ENCODE measurements around the gene COL20A1.
"Not testable (repeated sequence)": the region's sequence is repeated elsewhere in the genome, so short reads cannot be mapped to it uniquely, and the experiment has no call there.

Gene COL20A1

DNA sequence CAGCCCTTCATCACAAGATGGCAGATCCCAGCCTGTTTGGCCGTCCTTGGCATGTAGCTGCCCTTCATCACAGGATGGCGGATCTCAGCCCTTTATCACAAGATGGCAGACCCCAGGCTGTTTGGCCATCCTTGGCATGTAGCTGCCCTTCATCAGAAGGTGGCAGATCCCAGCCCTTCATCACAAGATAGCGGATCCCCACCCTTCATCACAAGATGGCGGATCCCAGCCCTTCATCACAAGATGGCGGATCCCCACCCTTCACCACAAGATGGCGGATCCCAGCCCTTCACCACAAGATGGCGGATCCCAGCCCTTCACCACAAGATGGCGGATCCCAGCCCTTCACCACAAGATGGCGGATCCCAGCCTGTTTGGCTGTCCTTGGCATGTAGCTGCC is 42.1 kb downstream of the COL20A1 start:
- DNase-seq (ENCODE audit: low read depth): not testable (repeated sequence)

DNA sequence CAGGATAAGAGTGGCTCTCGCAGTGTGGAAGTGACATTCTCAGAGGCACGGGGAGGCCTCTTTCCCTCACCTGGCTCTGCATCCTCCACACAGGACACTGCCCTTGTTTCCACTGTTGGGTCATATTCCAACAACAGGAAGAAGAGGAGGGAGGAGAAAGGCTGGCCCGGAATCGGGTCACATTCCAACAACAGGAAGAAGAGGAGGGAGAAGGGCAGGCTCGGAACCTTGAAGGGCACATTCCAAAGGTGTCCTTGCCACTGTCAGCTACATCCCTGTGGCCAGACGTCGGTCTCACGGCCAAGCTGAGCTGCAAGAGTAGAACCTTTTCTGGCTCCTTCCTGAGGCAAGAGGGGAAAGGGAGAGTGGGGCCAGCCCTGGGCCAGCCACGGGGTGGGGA is 42.7 kb downstream of the COL20A1 start:
- no peak for DNase-seq (ENCODE audit: low read depth)

- no peak for DNase-seq (ENCODE audit: low read depth)
Measured at GRCh38 chr20:63336232-63336752, 43.3 kb downstream of the COL20A1 start.

- DNase-seq (ENCODE audit: low read depth): no peak
Measured at GRCh38 chr20:63337786-63338420, 44.9 kb downstream of the COL20A1 start.

- not testable (repeated sequence) for DNase-seq (ENCODE audit: low read depth)
Measured at GRCh38 chr20:63339154-63340094, 46.4 kb downstream of the COL20A1 start.

GRCh38 chr20:63340158-63340688 is 47.2 kb downstream of the COL20A1 start:
- DNase-seq (ENCODE audit: low read depth): not testable (repeated sequence)

- DNase-seq (ENCODE audit: low read depth): no peak
Measured at GRCh38 chr20:63342561-63343459, 49.8 kb downstream of the COL20A1 start.

DNA sequence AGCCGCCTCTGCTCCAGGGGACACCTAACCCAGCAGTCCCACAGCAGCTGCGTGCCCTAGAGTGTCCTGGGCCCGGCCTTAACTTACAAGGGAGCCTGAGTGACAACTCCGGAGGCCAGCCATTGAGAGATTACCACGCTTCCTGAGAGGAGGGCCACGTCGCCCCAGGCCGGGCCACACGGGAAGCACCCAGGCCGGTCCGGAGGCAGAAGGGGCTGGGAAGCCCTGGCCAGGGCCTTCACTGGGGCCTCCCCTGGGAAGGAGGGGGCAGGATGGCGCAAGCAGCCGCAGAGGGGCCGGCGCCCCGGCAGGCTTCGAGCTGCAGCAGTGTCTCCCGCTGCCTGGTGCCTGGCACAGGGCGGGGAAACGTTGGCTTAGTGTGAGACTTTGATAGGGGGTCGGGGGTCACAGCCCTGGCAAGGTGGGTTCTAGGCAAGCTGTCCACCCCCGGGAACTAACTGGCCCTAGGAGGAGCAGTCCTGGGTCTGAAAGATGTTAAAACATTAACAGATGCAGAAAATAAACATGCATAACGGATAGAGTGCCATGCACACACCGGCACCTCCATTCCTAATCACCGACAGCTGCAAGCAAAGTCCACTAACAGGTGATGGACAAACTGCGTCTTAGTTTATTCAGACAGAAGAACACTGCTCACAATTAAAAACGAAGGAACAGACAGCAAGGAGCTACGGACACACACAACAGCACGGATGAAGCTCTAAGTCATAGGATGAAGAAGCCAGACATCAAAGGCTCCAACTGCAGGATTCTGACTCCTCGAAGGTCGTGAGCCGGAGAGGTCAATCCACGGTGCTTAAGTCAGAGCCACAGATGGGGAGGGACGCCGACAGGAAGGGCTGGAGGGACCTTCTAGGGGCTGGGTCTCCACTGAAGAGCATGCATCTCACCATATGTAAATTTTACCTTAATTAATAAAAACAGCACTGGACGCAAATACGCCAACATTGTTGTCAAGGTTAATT is 50.8 kb downstream of the COL20A1 start:
- DNase-seq (ENCODE audit: low read depth): no peak

GRCh38 chr20:63344616-63345327 is 51.8 kb downstream of the COL20A1 start:
- DNase-seq (ENCODE audit: low read depth): no peak

DNA sequence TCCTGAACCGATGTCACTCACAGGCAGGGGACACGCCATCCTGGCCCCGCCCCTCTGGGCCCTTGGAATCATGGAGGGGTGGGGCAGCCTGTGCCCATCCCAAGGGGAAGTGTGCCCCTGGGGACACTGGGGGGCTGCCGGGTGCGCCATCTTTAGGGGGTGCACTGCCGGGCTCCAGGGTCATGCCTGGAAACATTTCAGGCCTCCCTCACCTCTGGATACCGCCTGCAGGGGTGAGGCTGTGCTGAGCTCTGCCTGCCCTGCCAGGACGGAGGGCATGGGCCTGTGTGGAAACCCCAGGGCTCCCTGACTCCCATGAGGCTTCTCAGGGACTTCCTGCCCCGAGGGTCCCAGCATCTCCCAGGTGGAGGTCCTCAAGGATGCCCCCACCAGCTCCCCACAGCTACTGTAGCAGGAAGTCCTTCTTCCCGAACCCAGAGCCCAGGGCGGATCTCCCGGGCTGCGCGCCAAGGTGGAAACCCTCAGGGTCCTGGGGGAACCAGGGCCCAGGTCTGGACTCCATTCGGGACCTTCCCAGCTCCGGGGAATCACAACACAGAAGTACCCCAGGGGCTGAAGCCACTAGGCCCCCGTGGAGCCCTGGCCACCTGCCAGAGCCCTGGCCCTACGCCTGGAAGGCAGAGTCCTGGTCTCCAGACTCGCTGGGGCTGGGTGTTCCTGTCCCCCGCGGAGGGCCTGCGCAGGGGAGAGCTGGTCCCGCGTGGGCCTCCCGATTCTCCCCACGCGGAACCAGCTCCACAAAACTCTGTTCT is 52.5 kb downstream of the COL20A1 start:
- no peak for DNase-seq (ENCODE audit: low read depth)

DNA sequence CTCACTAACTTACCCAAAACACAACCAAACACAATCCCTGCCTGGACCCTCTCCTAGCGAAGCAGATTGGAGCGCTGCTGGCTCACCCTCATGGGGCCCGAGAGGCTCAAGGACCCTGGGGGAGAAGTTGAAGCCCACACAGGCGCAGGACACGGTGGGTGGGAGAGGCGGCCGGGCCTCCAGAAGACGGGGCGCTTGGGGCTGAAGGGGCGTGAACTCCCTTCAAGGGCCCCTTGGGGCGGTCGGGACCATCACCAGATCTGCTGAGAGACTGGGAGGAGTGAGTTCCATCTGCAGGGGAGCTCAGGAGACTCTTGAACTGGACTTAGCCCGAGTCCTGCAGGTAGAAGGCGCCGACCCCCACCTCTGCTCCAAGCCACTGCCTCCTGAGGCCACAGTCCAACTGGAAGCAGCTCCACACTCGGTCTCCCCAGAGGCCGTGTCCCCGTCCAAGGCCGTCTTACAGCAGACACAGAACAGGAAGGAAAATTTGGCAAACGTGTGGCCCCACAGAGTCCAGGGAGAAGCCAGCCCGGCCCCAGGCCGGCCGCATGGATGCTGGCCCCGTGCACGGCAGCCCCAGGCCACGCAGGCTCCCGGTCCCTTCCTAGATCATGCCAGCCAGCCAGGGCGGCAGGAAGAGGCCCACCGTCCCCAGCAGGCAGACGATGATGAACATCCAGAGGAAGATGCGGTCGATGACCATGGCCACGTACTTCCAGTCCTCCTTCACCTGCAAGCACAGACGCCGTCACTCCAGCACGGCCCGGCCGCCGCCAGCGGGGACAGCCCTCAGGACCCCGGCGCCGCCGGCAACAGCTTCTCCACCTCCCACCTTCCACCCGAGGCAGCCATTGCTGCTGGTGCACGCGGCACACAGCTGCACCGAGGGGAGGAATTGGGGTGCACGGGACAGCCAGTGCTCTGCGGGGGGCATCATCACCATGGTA is 53.4 kb downstream of the COL20A1 start:
- no peak for DNase-seq (ENCODE audit: low read depth)

GRCh38 chr20:63347081-63347741 is 54.2 kb downstream of the COL20A1 start:
- DNase-seq (ENCODE audit: low read depth): no peak

DNA sequence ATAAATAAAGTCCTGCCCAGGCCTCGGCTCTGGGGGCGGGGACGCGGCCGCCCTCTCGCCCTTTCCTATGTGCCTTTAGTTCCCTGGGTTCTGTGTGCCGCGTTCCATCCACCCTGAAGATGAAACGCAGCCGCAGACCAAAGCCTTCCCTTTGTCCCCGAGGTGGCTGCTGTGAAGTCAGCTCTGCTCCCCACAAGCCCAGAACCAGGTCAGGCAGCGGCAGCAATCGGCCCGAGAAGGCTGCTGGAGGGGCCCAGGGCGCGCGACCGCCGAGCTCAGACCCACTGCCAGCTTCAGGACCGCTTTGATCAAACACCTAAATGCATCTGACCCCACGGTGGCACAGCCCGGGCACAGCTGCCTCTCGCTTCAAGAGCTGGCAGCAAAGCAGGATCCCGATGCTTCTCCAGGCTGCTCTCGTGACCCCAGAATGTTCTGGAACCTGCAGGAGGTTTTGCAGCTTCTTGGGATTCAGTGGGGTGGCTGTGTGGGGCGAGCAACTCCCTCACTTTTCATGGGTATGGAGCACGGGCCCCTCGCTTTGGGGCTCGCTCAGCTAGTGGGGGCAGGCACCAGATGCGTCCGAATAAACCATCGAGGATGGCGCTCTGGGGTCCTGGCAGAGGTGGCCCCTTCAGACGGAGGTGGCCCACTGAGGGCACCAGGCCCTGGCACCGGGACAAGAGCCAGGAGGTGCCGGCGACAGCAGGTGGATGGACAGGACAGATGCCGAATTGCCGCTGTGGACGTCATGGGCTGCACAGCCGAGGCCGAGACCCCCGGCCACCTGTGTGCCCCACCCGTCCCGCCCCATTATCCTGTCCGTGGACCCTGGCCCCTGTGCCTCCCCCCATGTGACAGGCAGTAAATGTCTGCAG is 55.2 kb downstream of the COL20A1 start:
- no peak for DNase-seq (ENCODE audit: low read depth)

DNA sequence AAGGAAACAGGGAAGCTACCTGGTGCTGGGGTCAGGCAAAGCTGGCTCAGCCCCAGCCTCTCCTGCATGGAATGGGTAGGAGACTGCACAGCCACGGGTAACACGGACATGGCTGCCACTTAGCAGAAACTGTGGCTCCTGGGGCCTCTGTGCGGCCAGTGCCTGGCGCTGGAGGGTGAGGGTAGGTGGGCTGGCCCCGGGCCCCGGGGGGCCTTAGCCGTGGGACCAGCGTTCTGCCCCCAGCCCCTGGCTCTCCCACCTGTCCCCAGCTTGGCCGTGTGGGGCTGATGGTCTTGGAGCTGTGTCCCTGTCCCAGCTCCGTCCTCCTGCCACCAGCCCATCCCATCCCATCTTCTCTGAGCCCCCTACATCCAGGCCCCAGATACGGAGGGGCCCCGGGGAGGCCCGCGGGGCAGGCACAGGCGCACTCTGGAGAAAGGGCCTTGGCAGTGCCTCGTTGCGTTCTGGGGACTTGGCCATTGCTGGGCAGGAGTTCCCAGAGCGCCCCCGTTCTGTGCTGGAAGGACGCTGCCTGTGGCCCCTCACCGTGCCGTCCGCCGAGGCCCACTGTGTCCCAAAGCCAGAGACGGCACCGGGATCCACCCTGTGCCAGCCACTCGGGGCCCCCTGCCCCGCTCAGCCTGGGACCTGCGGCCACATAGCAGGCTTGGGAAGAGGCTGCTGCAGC is 56.0 kb downstream of the COL20A1 start:
- no peak for DNase-seq (ENCODE audit: low read depth)

DNA sequence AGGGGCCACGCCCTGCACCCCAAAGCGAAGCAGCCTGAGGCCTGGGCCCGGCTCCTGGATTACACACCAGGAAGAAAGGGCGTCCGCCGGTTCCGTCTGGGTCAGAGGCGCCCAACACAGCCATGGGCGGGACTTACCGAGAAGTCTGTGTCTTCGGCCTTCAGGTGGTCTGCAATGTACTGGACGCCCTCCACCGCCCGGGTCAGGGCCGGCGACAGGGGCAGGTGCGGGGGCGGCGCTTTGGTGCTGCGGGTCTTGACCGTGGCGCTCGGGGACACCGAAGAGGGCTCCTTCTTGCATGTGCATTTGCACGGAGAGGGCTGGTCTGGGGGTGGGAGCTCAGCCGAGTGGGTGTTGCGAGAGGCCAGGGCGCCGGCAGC is 56.5 kb downstream of the COL20A1 start:
- no peak for DNase-seq (ENCODE audit: low read depth)

DNA sequence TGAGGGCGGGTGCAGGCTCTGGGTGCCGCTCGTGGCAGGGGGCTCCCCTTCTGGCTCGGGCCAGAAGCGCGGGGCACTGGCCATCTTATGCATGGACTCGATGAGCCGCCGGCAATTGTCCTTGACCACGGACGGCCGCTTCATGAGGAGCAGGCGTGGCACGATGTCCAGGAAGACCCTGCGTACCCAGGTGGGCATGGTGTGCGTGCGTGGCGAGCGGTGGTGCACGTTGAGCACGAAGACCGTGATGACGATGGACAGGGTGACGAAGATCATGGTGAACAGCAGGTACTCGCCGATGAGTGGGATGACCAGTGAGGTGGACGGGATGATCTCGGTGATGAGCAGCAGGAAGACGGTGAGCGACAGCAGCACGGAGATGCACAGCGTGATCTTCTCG is 57.2 kb downstream of the COL20A1 start:
- DNase-seq (ENCODE audit: low read depth): no peak
